Stimulated activated naive CD4-positive, alpha-beta T cell (primary cell): ENCODE measurements around the gene RAD51B.

ENCODE experiments used
- DNase-seq, 6 experiments: peaks; one replicate each; lab custom pipeline; 2025; lab: John Stamatoyannopoulos, UW

RAD51B gene

GRCh38 chr14:68145539-68145938 is 326.0 kb downstream of the RAD51B start:
- no peak for DNase-seq

GRCh38 chr14:68146818-68147217 is 327.2 kb downstream of the RAD51B start:
- no peak for DNase-seq

- no peak for DNase-seq
These were observed 327.7 kb downstream of the RAD51B start for GRCh38 chr14:68147303-68147702.

- DNase-seq, result no peak
These were observed 328.7 kb downstream of the RAD51B start for GRCh38 chr14:68148276-68148675.

- no peak for DNase-seq
These were observed 329.2 kb downstream of the RAD51B start for GRCh38 chr14:68148763-68149162.

- no peak for DNase-seq
These were observed 333.7 kb downstream of the RAD51B start for GRCh38 chr14:68153275-68153674.

GRCh38 chr14:68154275-68154674 is 334.7 kb downstream of the RAD51B start:
- DNase-seq, result no peak

GRCh38 chr14:68157971-68158371 is 338.4 kb downstream of the RAD51B start:
- DNase-seq, result no peak

GRCh38 chr14:68158640-68159039 is 339.1 kb downstream of the RAD51B start:
- no peak for DNase-seq

GRCh38 chr14:68159701-68160633 is 340.4 kb downstream of the RAD51B start:
- no peak for DNase-seq

GRCh38 chr14:68160779-68161546 is 341.4 kb downstream of the RAD51B start:
- no peak for DNase-seq

GRCh38 chr14:68162887-68163286 is 343.3 kb downstream of the RAD51B start:
- no peak for DNase-seq

- no peak for DNase-seq
These were observed 345.1 kb downstream of the RAD51B start for GRCh38 chr14:68164711-68165113.

GRCh38 chr14:68165274-68165843 is 345.8 kb downstream of the RAD51B start:
- no peak for DNase-seq

- DNase-seq, result no peak
These were observed 347.3 kb downstream of the RAD51B start for GRCh38 chr14:68166731-68167382.

- DNase-seq, result no peak
These were observed 348.0 kb downstream of the RAD51B start for GRCh38 chr14:68167383-68168087.

- no peak for DNase-seq
These were observed 349.0 kb downstream of the RAD51B start for GRCh38 chr14:68168460-68169109.

GRCh38 chr14:68172216-68172615 is 352.6 kb downstream of the RAD51B start:
- no peak for DNase-seq

GRCh38 chr14:68172627-68173026 is 353.0 kb downstream of the RAD51B start:
- no peak for DNase-seq

GRCh38 chr14:68173227-68173972 is 353.8 kb downstream of the RAD51B start:
- DNase-seq, result no peak
